Brain pericyte (primary cell): ENCODE results near the gene KLHL25.

ENCODE experiments used
- DNase-seq: peaks from one replicate; pipeline ENCODE4 v3.0.0-alpha.2; 2012; ENCODE audit warnings: low read depth, low spot score

The KLHL25 gene

DNA sequence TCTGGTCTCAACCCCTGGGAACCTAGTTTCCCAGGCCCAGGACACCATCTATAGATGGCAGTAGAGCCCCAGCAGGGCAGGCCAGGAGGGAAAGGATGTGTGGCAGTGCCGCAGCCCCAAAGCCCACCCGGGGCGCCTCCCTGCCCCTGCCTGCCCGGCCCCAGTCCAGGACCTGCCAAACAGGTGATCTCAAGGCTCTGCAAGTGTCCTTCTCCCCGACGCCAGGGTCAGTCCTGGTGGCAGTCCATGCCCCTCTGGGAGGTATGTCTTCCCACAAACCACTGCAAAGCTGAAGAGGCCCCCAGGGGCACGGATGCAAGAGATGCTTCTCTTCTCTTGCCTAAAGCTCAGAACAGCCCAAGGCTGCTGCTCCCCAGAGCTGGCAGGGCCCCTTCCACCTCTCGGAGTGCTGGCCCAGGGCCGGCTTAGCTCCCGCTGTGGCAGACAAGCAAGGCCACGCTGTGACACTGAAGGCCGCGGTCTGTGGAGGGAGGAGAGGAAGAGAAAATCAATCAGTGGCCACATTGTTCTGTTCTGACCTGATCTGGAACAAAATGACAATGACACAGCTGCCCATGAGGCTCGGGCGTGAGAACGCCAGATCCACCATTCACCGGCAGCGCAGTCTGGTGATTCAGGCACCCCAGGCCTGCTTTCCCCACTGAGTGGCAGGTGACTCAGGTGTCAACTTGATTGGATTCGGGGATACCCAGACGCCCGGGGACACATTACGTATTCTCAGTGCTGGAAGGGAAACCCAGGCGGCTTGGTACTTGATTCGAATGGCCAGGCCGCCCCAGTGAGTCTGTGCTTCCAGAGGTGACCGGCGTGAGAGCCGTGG lies 34.0 kb downstream of the KLHL25 start:
- no peak for DNase-seq

- no peak for DNase-seq
Observed at GRCh38 chr15:85760049-85760448, 34.7 kb downstream of the KLHL25 start.

- DNase-seq: no peak
Observed at GRCh38 chr15:85759376-85759775, 35.3 kb downstream of the KLHL25 start.

- no peak for DNase-seq
Observed at GRCh38 chr15:85758655-85758978, 36.1 kb downstream of the KLHL25 start.

GRCh38 chr15:85757939-85758654 lies 36.6 kb downstream of the KLHL25 start:
- no peak for DNase-seq

- DNase-seq: no peak
Observed at GRCh38 chr15:85757073-85757938, 37.4 kb downstream of the KLHL25 start.

- DNase-seq: no peak
Observed at GRCh38 chr15:85756411-85757072, 38.2 kb downstream of the KLHL25 start.

DNA sequence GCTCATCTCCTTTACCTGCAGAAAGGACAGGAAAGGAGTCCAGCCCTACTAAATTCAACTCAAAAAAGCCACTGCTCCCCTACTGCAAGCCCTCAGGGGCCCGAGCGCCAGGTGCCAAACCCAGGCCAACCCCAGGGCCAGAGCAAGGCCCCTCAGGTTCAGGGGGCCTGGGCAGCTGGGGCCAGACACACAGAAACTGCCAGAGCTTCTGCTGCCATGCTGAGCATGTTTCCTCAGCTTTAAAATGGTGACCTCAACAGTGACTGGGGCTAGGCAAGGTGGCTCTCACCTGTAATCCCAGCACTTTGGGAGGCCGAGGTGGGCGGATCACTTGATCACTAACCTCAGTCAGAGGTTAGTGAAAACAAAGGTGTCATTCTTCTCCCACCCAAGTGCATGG lies 38.8 kb downstream of the KLHL25 start:
- no peak for DNase-seq

DNA sequence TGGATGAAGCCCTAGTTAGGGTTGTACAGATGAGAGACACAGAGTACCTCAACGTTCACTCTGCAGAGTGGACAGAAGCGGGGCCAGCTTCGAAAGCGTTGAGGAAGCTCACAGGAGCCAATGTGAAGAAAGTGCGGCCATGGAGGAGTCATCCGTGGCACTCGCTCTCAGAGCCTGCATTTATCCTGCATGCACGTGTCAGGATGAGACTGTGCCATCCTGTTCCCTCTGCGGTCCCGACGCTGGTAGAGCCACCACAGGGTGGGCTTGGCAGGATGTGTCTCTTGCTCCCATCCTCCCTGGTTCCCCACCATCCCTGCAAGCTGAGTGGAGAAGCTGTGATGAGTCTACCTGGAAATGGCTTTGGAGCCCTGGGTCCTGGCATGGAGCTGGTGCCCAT lies 39.3 kb downstream of the KLHL25 start:
- DNase-seq: no peak

DNA sequence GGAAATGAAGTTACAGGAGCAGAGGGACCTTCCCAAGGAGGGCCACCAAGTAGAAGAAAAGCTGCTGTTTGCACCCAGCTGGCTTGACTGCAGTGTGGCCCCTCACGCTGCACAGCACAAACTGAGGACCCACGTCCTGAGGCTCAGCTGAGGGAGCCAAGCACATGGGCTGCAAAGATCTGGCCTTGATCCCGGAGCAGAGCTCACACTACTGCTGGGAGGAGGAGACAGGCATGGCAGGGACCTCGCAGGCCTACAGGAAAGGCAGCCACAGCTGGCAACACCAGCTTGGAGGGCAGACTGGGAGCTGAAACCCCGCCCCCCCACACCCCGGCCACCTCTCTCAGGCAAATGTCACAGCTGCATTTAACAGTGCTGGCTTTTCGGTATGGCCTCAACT lies 39.7 kb downstream of the KLHL25 start:
- DNase-seq: no peak

DNA sequence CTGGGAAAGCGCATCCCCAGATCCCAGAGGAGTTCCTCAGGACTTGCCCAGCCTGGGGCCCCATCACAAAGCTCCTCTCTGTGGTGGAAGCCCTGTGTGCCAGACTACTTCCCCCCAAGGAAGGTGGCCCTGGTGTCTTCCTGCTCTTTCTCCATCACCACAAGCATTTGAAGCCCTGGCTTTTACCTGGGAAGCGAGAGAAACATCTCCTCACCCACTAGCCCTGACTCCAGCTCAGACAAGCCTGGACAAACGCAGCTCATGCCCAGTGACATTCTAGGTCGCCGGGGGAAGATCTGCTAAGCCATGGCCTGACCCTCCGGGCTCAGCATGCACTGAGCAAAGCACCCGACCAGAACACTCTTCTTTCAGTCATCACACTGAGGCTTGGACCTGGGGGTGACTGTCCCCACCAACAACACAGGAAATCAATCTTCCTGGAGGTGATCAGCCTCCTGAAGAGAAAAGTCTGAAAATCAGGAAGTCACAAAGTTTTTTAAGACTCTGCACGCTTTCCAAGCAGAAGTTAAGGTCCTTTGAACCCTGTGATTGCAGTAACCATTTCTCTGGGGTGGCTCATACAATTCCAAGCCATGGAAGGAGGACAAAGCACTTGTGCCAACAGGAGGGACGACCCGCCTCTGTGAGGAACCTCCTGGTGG lies 40.8 kb downstream of the KLHL25 start:
- no peak for DNase-seq

DNA sequence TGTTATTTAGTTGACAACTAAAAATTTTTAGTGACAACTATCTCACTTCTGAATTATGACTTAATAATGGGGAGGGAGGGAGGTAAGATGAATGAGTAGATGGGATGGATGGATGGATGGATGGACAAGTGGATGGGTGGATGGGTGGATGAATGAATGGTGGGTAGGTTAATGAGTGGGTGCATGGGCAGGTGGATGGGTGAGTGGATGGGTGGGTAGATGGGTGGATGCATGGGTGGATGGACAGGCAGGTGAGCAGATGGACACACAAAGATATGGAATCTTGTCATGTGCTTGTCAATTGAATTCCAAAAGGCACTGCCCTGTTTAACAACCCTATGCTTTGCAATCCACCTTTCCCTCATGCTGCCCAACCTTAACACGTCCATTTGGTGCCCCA lies 41.5 kb downstream of the KLHL25 start:
- DNase-seq: no peak

DNA sequence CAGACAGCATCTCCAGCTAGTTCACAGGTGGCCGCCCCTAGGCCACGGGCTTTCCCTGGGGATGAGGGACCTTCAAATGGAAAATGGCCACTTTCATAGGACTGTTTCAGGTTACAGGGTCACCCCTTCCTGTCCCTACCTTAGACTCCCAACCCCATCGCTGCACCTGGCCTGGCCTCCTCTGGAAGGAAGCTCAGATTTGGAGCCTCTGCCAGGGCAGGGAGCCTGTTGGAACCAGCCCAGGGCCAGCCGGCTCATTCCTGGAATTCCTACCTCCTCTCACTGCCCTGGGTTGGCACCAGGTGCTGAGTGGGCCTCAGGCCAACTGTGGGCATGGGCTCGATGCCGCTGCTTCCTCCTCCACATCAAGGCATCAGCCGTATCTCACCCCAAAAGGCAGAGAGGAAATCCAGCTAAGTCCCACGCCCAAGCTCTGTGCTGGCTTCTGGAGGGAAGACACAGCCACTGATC lies 42.2 kb downstream of the KLHL25 start:
- DNase-seq: no peak

GRCh38 chr15:85752124-85752475 lies 42.6 kb downstream of the KLHL25 start:
- no peak for DNase-seq

- DNase-seq: no peak
Observed at GRCh38 chr15:85751291-85752123, 43.2 kb downstream of the KLHL25 start.

DNA sequence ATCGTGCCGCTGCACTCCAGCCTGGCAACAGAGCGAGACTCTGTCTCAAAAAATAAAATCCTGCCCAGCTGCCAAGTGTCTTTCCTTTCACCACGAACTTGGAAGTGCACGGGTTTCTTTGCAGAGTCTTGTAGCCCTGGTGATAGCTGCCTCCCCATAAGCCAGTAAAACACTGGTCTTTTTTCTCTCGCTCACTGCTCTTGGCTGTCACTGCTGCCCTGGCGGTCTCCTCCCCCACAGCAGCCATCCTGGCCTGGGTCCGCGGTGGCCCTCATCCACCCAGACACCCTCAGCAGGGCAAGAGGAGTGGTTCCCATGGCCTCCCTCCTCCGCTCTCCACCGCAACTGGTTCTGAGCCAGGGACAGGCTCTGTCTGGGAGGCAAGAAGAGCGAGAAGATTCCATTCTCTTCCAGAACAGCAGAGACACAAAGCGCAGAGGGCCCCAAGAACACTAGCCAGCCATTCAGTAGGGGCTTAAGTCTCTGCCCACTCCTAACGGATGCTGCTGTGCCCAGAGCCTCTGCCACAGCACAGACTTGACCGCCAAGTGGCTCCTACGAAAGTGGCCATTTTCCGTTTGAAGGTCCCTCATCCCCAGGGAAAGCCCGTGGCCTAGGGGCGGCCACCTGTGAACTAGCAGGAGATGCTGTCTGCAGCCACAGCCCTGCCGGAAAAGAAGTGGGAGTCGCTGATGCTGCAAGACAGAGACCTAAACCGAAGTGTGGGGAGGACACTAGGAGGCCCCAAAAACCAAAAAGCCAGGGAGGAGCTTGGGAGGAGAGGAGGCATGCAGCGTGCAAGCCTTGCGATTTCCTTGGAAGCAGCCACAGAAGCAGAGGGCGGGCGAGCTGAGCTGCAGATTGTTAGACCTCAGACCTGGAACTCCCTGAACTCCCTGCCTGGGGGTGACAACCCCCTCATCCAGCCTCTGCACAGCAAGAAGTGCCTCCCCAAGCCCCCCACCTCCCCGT lies 44.1 kb downstream of the KLHL25 start:
- no peak for DNase-seq

GRCh38 chr15:85749261-85750151 lies 45.2 kb downstream of the KLHL25 start:
- no peak for DNase-seq

GRCh38 chr15:85748729-85749128 lies 46.0 kb downstream of the KLHL25 start:
- no peak for DNase-seq
